AML-193 (cell line): Measurements from ENCODE around the gene BMPR1A.
"Not testable (repeated sequence)": the region's sequence is repeated elsewhere in the genome, so short reads cannot be mapped to it uniquely, and the experiment has no call there.

Experiments used
- DNase-seq, 2 experiments: peaks; one replicate each; lab custom pipeline; 2025; lab: John Stamatoyannopoulos, UW

BMPR1A gene

GRCh38 chr10:86941426-86941825 is 185.0 kb downstream of the BMPR1A start:
- DNase-seq = no peak

GRCh38 chr10:86941991-86942421 is 185.6 kb downstream of the BMPR1A start:
- no peak for DNase-seq

GRCh38 chr10:86942441-86943315 is 186.3 kb downstream of the BMPR1A start:
- DNase-seq = no peak

- no peak for DNase-seq
Measured at GRCh38 chr10:86943316-86944030, 187.1 kb downstream of the BMPR1A start.

- DNase-seq = no peak
Measured at GRCh38 chr10:86944031-86944419, 187.6 kb downstream of the BMPR1A start.

GRCh38 chr10:86944471-86944870 is 188.1 kb downstream of the BMPR1A start:
- DNase-seq = no peak

- no peak for DNase-seq
Measured at GRCh38 chr10:86944907-86945306, 188.5 kb downstream of the BMPR1A start.

GRCh38 chr10:86945361-86946212 is 189.2 kb downstream of the BMPR1A start:
- DNase-seq = no peak

- DNase-seq = no peak
Measured at GRCh38 chr10:86946213-86947155, 190.1 kb downstream of the BMPR1A start.

- not testable (repeated sequence) for DNase-seq
Measured at GRCh38 chr10:86947806-86948205, 191.4 kb downstream of the BMPR1A start.

- DNase-seq = no peak
Measured at GRCh38 chr10:86950349-86950748, 193.9 kb downstream of the BMPR1A start.

GRCh38 chr10:86951184-86951761 is 194.9 kb downstream of the BMPR1A start:
- DNase-seq = no peak

- DNase-seq = no peak
Measured at GRCh38 chr10:86952106-86952505, 195.7 kb downstream of the BMPR1A start.

GRCh38 chr10:86952697-86953096 is 196.3 kb downstream of the BMPR1A start:
- DNase-seq = not testable (repeated sequence)

- DNase-seq = no peak
Measured at GRCh38 chr10:86953747-86954680, 197.6 kb downstream of the BMPR1A start.

- no peak for DNase-seq
Measured at GRCh38 chr10:86954681-86955500, 198.5 kb downstream of the BMPR1A start.

GRCh38 chr10:86955501-86956194 is 199.2 kb downstream of the BMPR1A start:
- DNase-seq = no peak
